OCI-LY7 (cell line): ENCODE data around the gene SLC12A9. TPM values are rescaled to one million over a fixed set of nuclear protein-coding genes. Genes with fewer than 3 reads are reported as not detected.
"Not testable (repeated sequence)": the region's sequence is repeated elsewhere in the genome, so short reads cannot be mapped to it uniquely, and the experiment has no call there.

Source experiments
- BruUV-seq: library from RNA; stranded (reverse); fragments of 400-500 nt; replicated peaks from 2 replicates; lab custom pipeline; 2021; lab: Mats Ljungman, UMichigan
- CTCF ChIA-PET: fragments of 300-600 bp; sonication (Branson Sonifier 250); formaldehyde crosslinking; loops from one replicate; lab custom pipeline; 2022; ENCODE audit warnings: antibody characterized with exemption; ENCODE audit not compliant: unreplicated experiment; lab: Charles Lee
- POLR2A ChIA-PET: fragments of 300-600 bp; sonication (Branson Sonifier 250); formaldehyde crosslinking; loops from one replicate; lab custom pipeline; 2022; ENCODE audit warnings: antibody characterized with exemption; lab: Charles Lee
- DNase-seq: peaks from one replicate; pipeline ENCODE4 v3.0.0-alpha.2; 2015; ENCODE audit warnings: low spot score
- H2AFZ ChIP-seq: fragments of 200-600 bp; sonication (generic), shearing (Covaris generic); 2 replicates; pipeline ENCODE4 v1.6.1; 2014; ENCODE audit warnings: mild to moderate bottlenecking, antibody characterized with exemption, low read length, moderate library complexity
- H3K27ac ChIP-seq: fragments of 200-600 bp; sonication (generic); 2 replicates; pipeline ENCODE4 v1.5.1; 2014; ENCODE audit warnings: mixed run types, low read depth, mild to moderate bottlenecking, moderate library complexity, low read length, inconsistent platforms; ENCODE audit not compliant: poor library complexity, severe bottlenecking
- H3K36me3 ChIP-seq: fragments of 200-600 bp; sonication (generic); 2 replicates; pipeline ENCODE4 v1.6.1; 2014; ENCODE audit warnings: mild to moderate bottlenecking, antibody characterized with exemption, low read length, moderate library complexity, mixed read lengths; ENCODE audit not compliant: insufficient read depth
- H3K4me1 ChIP-seq: fragments of 200-600 bp; sonication (generic); 2 replicates; pipeline ENCODE4 v1.5.1; 2014; ENCODE audit warnings: mild to moderate bottlenecking, low read length; ENCODE audit not compliant: insufficient read depth, poor library complexity, severe bottlenecking
- H3K4me2 ChIP-seq: fragments of 200-600 bp; sonication (generic); 2 replicates; pipeline ENCODE4 v1.6.1; 2014; ENCODE audit warnings: mild to moderate bottlenecking, low read length
- H3K4me3 ChIP-seq: fragments of 200-600 bp; sonication (generic); 2 replicates; pipeline ENCODE4 v1.5.1; 2014; ENCODE audit warnings: mild to moderate bottlenecking, low read depth, low read length; ENCODE audit not compliant: poor library complexity, severe bottlenecking
- H3K79me2 ChIP-seq: fragments of 200-600 bp; sonication (generic); 2 replicates; pipeline ENCODE4 v1.6.1; 2016; ENCODE audit warnings: low read depth, mild to moderate bottlenecking, low read length, moderate library complexity, mixed read lengths; ENCODE audit not compliant: insufficient read depth
- H3K9me2 ChIP-seq: fragments of 200-600 bp; sonication (generic); 2 replicates; pipeline ENCODE4 v1.6.1; 2016; ENCODE audit warnings: mild to moderate bottlenecking, low read length, mixed read lengths; ENCODE audit not compliant: insufficient read depth
- H3K9me3 ChIP-seq: fragments of 200-600 bp; sonication (generic); 2 replicates; pipeline ENCODE4 v1.6.1; 2014; ENCODE audit warnings: mild to moderate bottlenecking, mixed run types, low read length, mixed read lengths
- H4K20me1 ChIP-seq: fragments of 200-600 bp; sonication (generic); 2 replicates; pipeline ENCODE4 v1.6.1; 2014; ENCODE audit warnings: mild to moderate bottlenecking, antibody characterized with exemption, low read length, moderate library complexity, mixed read lengths; ENCODE audit not compliant: insufficient read depth
- CTCF ChIP-seq: fragments of 200-600 bp; sonication (generic); conservative IDR thresholded peaks from 2 replicates; pipeline ENCODE4 v1.5.1; 2014; ENCODE audit warnings: mild to moderate bottlenecking, antibody characterized with exemption, low read length, moderate library complexity, mixed read lengths
- EZH2phosphoT487 ChIP-seq: fragments of 200-600 bp; sonication (generic); IDR thresholded peaks from 2 replicates; pipeline ENCODE4 v1.6.1; 2018; ENCODE audit warnings: low read depth, borderline replicate concordance, mild to moderate bottlenecking, mixed run types, antibody characterized with exemption, low read length, moderate library complexity, mixed read lengths
- intact Hi-C: fragments of 100-400 bp; cut with micrococcal nuclease; formaldehyde crosslinking; loops from one replicate; pipeline ENCODE4 v1.10.0; 2022; ENCODE audit not compliant: unreplicated experiment
- total RNA-seq, 2 experiments: library from RNA; depleted of rRNA in 1 of 2; stranded (reverse); fragments of >200 nt in 1 of 2; shearing (Covaris generic) in 1 of 2; gene quantifications; 2 replicates each; pipeline ENCODE4 v1.2.3, GENCODE V29; 2014 to 2022

SLC12A9 gene
- total RNA-seq, 2 experiments from 2014 or later: 15.7 to 25.6 TPM

- DNase-seq: no peak
- Histone ChIP-seq H3K9me3 (no peaks in the 10 kb centered on the region), H4K20me1 (no peaks in the 10 kb centered on the region), H3K4me2 (no peak overlapping the region), H3K79me2 (no peaks in the 10 kb centered on the region), H3K27ac (no peak overlapping the region), H3K36me3 (no peaks in the 10 kb centered on the region), H3K9me2 (no peaks in the 10 kb centered on the region), H2AFZ (no peak overlapping the region), H3K4me1 (no peaks in the 10 kb centered on the region), H3K4me3 (no peak overlapping the region)
- no peak for TF ChIP-seq CTCF
- no TSS peak for BruUV-seq
- ChIA-PET POLR2A (no interaction called here), CTCF (interaction anchor here (0.9 kb wide), 1 partner anchor 10 kb away, joined by 3 read pairs; no protein-coding TSS in a partner anchor)
- intact Hi-C loops: no loop called here
Observed at GRCh38 chr7:100811480-100811879, 41.0 kb upstream of the SLC12A9 start.

- no peaks in the 10 kb centered on the region for H3K9me2 ChIP-seq
- BruUV-seq: no TSS peak
Observed at GRCh38 chr7:100812729-100813128, 39.8 kb upstream of the SLC12A9 start.

DNA sequence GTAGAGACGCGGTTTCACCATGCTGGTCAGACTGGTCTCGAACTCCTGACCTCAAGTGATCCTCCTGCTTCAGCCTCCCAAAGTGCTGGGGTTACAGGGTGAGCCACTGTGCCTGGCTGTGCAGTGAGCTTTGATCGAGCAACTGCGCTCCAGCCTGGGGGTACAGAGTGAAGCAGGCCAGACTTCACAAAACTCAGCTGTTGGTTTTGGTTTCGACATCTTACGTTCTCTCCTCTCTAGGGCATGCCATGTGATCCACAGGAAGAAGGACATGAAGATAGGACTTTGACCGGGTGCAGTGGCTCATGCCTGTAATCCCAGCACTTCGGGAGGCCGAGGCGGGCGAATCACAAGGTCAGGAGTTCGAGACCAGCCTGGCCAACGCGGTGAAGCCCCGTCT lies 36.0 kb upstream of the SLC12A9 start:
- DNase-seq, H3K4me2 ChIP-seq, H3K4me1 ChIP-seq, H3K36me3 ChIP-seq, H2AFZ ChIP-seq, H3K27ac ChIP-seq, H3K4me3 ChIP-seq, H3K9me2 ChIP-seq, BruUV-seq, H4K20me1 ChIP-seq, intact Hi-C loops, H3K9me3 ChIP-seq, H3K79me2 ChIP-seq: not testable (repeated sequence)
- CTCF ChIA-PET: interaction anchor here (0.6 kb wide), 1 partner anchor 1200 kb away, joined by 3 read pairs; the partner anchor contains the start of gene ZSCAN25
- POLR2A ChIA-PET: interaction anchor here (0.6 to 0.7 kb wide), 2 partner anchors 73 to 187 kb away, joined by 3 to 5 read pairs; partner anchors contain the start of gene UFSP1

More at GRCh38 chr7:100812729-100813128, 39.8 kb upstream of the SLC12A9 start:
- H3K4me1 ChIP-seq: no peaks in the 10 kb centered on the region
- no peak overlapping the region for H3K4me3 ChIP-seq
- TF ChIP-seq EZH2phosphoT487: no peak
- TF ChIP-seq CTCF: no peak
- POLR2A ChIA-PET: no interaction called here
- CTCF ChIA-PET: no interaction called here
- no peaks in the 10 kb centered on the region for H3K79me2 ChIP-seq
- H3K36me3 ChIP-seq: no peaks in the 10 kb centered on the region
- DNase-seq: no peak
- H4K20me1 ChIP-seq: no peaks in the 10 kb centered on the region
- H3K9me3 ChIP-seq: no peaks in the 10 kb centered on the region
- intact Hi-C loops: no loop called here
- H3K27ac ChIP-seq: no peak overlapping the region
- no peak overlapping the region for H3K4me2 ChIP-seq
- H2AFZ ChIP-seq: no peak overlapping the region
